Breast epithelium (tissue), 4 donors: ENCODE data around the gene RAB33A. TPM values are rescaled to one million over a fixed set of nuclear protein-coding genes. Genes with fewer than 3 reads are reported as not detected.

ENCODE experiments used
- DNase-seq, 2 donors: peaks; one replicate each; pipeline ENCODE4 v3.0.0-alpha.2; 2019; ENCODE audit warnings: low spot score in 2 of 2
- H3K27ac ChIP-seq, 2 donors: fragments of 200-600 bp; sonication (generic) in 1 of 2; one replicate each; pipeline ENCODE4 v1.5.1; 2016 to 2019; ENCODE audit warnings: mild to moderate bottlenecking in 1 of 2
- H3K27me3 ChIP-seq, 2 donors: fragments of 200-600 bp; sonication (generic) in 1 of 2; one replicate each; pipeline versions ENCODE4 v1.5.1 to v1.6.0; 2017 to 2019; ENCODE audit warnings: control low read depth in 1 of 2, mild to moderate bottlenecking in 1 of 2
- H3K36me3 ChIP-seq: fragments of 200-600 bp; one replicate; pipeline ENCODE4 v1.5.1; 2019
- H3K4me1 ChIP-seq, 2 donors: fragments of 200-600 bp; sonication (generic); one replicate each; pipeline ENCODE4 v1.5.1; 2016 to 2019; ENCODE audit warnings: control low read depth in 1 of 2
- H3K4me3 ChIP-seq, 3 donors: fragments of 200-600 bp; sonication (generic); 1 replicate in 2 of 3; 2 replicates in 1 of 3; pipeline ENCODE4 v1.5.1; 2016 to 2019; ENCODE audit warnings: mild to moderate bottlenecking in 3 of 3, moderate library complexity in 2 of 3
- H3K9me3 ChIP-seq, 2 donors: fragments of 200-600 bp; sonication (generic) in 1 of 2; one replicate each; pipeline ENCODE4 v1.5.1; 2016 to 2019; ENCODE audit warnings: control low read depth in 1 of 2
- CTCF ChIP-seq, 3 donors: fragments of 450-650 bp; IDR thresholded peaks; one replicate each; pipeline ENCODE4 v1.5.1; 2016 to 2017; ENCODE audit warnings: antibody characterized with exemption in 3 of 3, mild to moderate bottlenecking in 3 of 3, moderate library complexity in 3 of 3
- POLR2A ChIP-seq: fragments of 450-650 bp; IDR thresholded peaks from one replicate; pipeline ENCODE4 v1.6.1; 2016; ENCODE audit warnings: antibody characterized with exemption, mild to moderate bottlenecking, moderate library complexity
- POLR2AphosphoS5 ChIP-seq, 3 donors: sonication (generic); formaldehyde crosslinking; IDR thresholded peaks; one replicate each; pipeline ENCODE4 v1.6.1; 2017; ENCODE audit warnings: antibody characterized with exemption in 3 of 3
- intact Hi-C: fragments of 100-400 bp; cut with DNase I; formaldehyde crosslinking; loops from one replicate; pipeline ENCODE4 v1.15.1; 2023; ENCODE audit warnings: low total_unique reads
- total RNA-seq, 3 donors: library from RNA; depleted of rRNA; stranded (reverse); fragments of >200 nt; gene quantifications; one replicate each; pipeline ENCODE4 v1.1.0, GENCODE V29; 2016

RAB33A gene
- total RNA-seq, 3 donors from 2014 or later = 0.73 to 2.6 (median 1.6) TPM

- H3K27me3 ChIP-seq = peaks cover 0 to 7% of the 10 kb centered on the region in 2 donors
- no peak overlapping the region for H3K4me3 ChIP-seq
- TF ChIP-seq CTCF (IDR thresholded peaks at IDR 0.05) (no peak), POLR2AphosphoS5 (IDR thresholded peaks at IDR 0.05) (no peak), POLR2A (no peak)
- H3K4me1 ChIP-seq = no peaks in the 10 kb centered on the region
- H3K27ac ChIP-seq = no peak overlapping the region
- intact Hi-C loops = no loop called here
- no peak for DNase-seq
- H3K36me3 ChIP-seq = no peaks in the 10 kb centered on the region
- H3K9me3 ChIP-seq = no peaks in the 10 kb centered on the region
Observed at GRCh38 chrX:130155564-130155963, 16.2 kb upstream of the RAB33A start.

DNA sequence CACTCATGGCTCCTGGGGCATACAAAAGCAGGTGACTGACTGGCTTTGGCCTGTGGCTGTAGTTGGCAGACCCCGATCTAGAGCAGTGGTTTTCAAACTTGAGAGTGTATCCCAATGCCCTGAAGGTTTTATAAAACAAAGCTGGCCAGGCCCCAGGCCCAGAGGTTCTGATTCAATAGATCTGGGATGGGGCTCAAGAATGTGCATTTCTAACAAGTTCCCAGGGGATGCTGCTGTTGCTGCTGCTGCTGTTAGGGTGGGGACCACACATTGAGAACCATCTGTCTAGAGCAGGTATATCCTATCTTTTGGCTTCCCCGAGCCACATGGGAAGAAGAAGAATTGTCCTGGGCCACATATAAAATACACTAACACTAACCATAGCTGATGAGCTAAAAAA lies 13.5 kb upstream of the RAB33A start:
- Histone ChIP-seq H3K9me3 (no peaks in the 10 kb centered on the region), H3K4me1 (no peaks in the 10 kb centered on the region), H3K27ac (no peak overlapping the region), H3K27me3 (peaks cover 0 to 7% of the 10 kb centered on the region in 2 donors), H3K36me3 (no peaks in the 10 kb centered on the region), H3K4me3 (no peak overlapping the region)
- TF ChIP-seq POLR2A = no peak
- no peak for TF ChIP-seq POLR2AphosphoS5 (IDR thresholded peaks at IDR 0.05)
- TF ChIP-seq CTCF (IDR thresholded peaks at IDR 0.05) = no peak
- intact Hi-C loops = no loop called here
- no peak for DNase-seq

DNA sequence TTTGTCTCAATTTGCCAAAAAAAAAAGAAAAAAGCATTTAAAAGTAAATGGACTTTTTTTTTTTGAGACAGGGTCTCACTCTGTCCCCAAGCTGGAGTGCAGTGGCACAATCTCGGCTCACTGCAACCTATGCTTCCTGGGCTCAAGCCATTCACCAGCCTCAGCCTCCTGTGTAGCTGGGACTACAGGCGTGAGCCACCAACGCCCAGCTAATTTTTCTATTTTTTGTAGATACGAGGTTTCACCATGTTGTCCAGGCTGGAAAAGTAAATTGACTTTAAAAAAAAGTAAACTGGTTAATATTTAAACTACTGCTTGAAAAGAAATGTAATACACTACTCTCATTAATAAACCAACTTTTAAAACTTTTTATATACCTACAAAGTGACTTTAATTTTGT lies 12.0 kb upstream of the RAB33A start:
- TF ChIP-seq POLR2AphosphoS5 (IDR thresholded peaks at IDR 0.05) (no peak), POLR2A (no peak), CTCF (IDR thresholded peaks at IDR 0.05) (no peak)
- DNase-seq = no peak
- Histone ChIP-seq H3K9me3 (no peaks in the 10 kb centered on the region), H3K27me3 (peaks cover 0 to 3% of the 10 kb centered on the region in 2 donors), H3K27ac (no peak overlapping the region), H3K4me1 (no peaks in the 10 kb centered on the region), H3K36me3 (no peaks in the 10 kb centered on the region), H3K4me3 (no peak overlapping the region)
- intact Hi-C loops = no loop called here

- no peak overlapping the region for H3K27ac ChIP-seq
- H3K4me3 ChIP-seq = no peak overlapping the region
- DNase-seq = no peak
- intact Hi-C loops = no loop called here
- peaks cover 0 to 3% of the 10 kb centered on the region in 2 donors for H3K27me3 ChIP-seq
- H3K4me1 ChIP-seq = no peaks in the 10 kb centered on the region
- no peak for TF ChIP-seq CTCF (IDR thresholded peaks at IDR 0.05)
- no peak for TF ChIP-seq POLR2AphosphoS5 (IDR thresholded peaks at IDR 0.05)
- no peaks in the 10 kb centered on the region for H3K36me3 ChIP-seq
- H3K9me3 ChIP-seq = no peaks in the 10 kb centered on the region
Observed at GRCh38 chrX:130162094-130162735, 9.5 kb upstream of the RAB33A start.

GRCh38 chrX:130163398-130163797 lies 8.4 kb upstream of the RAB33A start:
- intact Hi-C loops = no loop called here
- no peak overlapping the region for H3K27ac ChIP-seq
- no peaks in the 10 kb centered on the region for H3K9me3 ChIP-seq
- no peak for TF ChIP-seq CTCF (IDR thresholded peaks at IDR 0.05)
- no peak for TF ChIP-seq POLR2AphosphoS5 (IDR thresholded peaks at IDR 0.05)
- TF ChIP-seq POLR2A = no peak
- H3K4me1 ChIP-seq = no peaks in the 10 kb centered on the region
- DNase-seq = no peak
- H3K4me3 ChIP-seq = no peak overlapping the region
- H3K27me3 ChIP-seq = peaks cover 0 to 5% of the 10 kb centered on the region in 2 donors
- H3K36me3 ChIP-seq = no peaks in the 10 kb centered on the region
